Liver (tissue), 9 donors: ENCODE measurements around the gene GFRA4. TPM values are rescaled to one million over a fixed set of nuclear protein-coding genes. Genes with fewer than 3 reads are reported as not detected.

Source experiments
- DNase-seq: peaks from one replicate; pipeline ENCODE4 v3.0.0-alpha.2; 2017; ENCODE audit warnings: low spot score
- H3K27ac ChIP-seq, 2 donors: one replicate each; pipeline ENCODE4 v1.7.0; 2013; ENCODE audit warnings: inconsistent platforms in 2 of 2, low read length in 2 of 2, control low read depth in 1 of 2, low read depth in 1 of 2, mild to moderate bottlenecking in 1 of 2
- H3K27me3 ChIP-seq, 4 donors: one replicate each; pipeline versions ENCODE4 v1.6.1 to v1.7.0; 2013; ENCODE audit warnings: low read length in 3 of 4, inconsistent platforms in 1 of 4, mild to moderate bottlenecking in 1 of 4, moderate library complexity in 1 of 4; ENCODE audit not compliant: control insufficient read depth in 4 of 4, insufficient read depth in 4 of 4
- H3K36me3 ChIP-seq, 4 donors: one replicate each; pipeline versions ENCODE4 v1.6.1 to v1.7.0; 2013; ENCODE audit warnings: low read length in 3 of 4, mild to moderate bottlenecking in 3 of 4, low read depth in 1 of 4, moderate library complexity in 1 of 4; ENCODE audit not compliant: control insufficient read depth in 4 of 4, insufficient read depth in 3 of 4
- H3K4me1 ChIP-seq, 4 donors: one replicate each; pipeline versions ENCODE4 v1.6.1 to v1.7.0; 2013; ENCODE audit warnings: low read length in 3 of 4, mild to moderate bottlenecking in 3 of 4, moderate library complexity in 1 of 4; ENCODE audit not compliant: control insufficient read depth in 4 of 4, insufficient read depth in 4 of 4
- H3K4me3 ChIP-seq, 3 donors: one replicate each; pipeline versions ENCODE4 v1.6.1 to v1.7.0; 2013; ENCODE audit warnings: low read length in 3 of 3, control low read depth in 1 of 3, low read depth in 1 of 3, mild to moderate bottlenecking in 1 of 3
- H3K9ac ChIP-seq, 2 donors: one replicate each; pipeline ENCODE4 v1.7.0; 2013; ENCODE audit warnings: low read length in 2 of 2, mild to moderate bottlenecking in 2 of 2, moderate library complexity in 2 of 2, control low read depth in 1 of 2, low read depth in 1 of 2
- H3K9me3 ChIP-seq, 4 donors: one replicate each; pipeline versions ENCODE4 v1.6.1 to v1.7.0; 2013; ENCODE audit warnings: low read length in 3 of 4; ENCODE audit not compliant: control insufficient read depth in 4 of 4
- ATF3 ChIP-seq: IDR thresholded peaks from 2 replicates; pipeline ENCODE4 v1.6.1; 2016; ENCODE audit warnings: antibody characterized with exemption
- FOXA1 ChIP-seq: IDR thresholded peaks from 2 replicates; pipeline ENCODE4 v1.6.1; 2016; ENCODE audit warnings: antibody characterized with exemption
- FOXA2 ChIP-seq: IDR thresholded peaks from 2 replicates; pipeline ENCODE4 v1.6.1; 2016; ENCODE audit warnings: antibody characterized with exemption
- GABPA ChIP-seq, 2 donors: IDR thresholded peaks in 1 of 2; conservative IDR thresholded peaks in 1 of 2; 2 replicates each; pipeline ENCODE4 v1.6.1; 2016; ENCODE audit warnings: antibody characterized with exemption in 2 of 2, mild to moderate bottlenecking in 1 of 2, moderate library complexity in 1 of 2
- HNF4A ChIP-seq, 2 donors: conservative IDR thresholded peaks; 2 replicates each; pipeline ENCODE4 v1.6.1; 2016; ENCODE audit warnings: antibody characterized with exemption in 2 of 2, mild to moderate bottlenecking in 2 of 2
- JUND ChIP-seq, 2 donors: IDR thresholded peaks; 2 replicates each; pipeline ENCODE4 v1.6.1; 2016; ENCODE audit warnings: antibody characterized with exemption in 2 of 2
- NR2F2 ChIP-seq: IDR thresholded peaks from 2 replicates; pipeline ENCODE4 v1.6.1; 2016; ENCODE audit warnings: antibody characterized with exemption
- REST ChIP-seq: IDR thresholded peaks from 2 replicates; pipeline ENCODE4 v1.6.1; 2016; ENCODE audit warnings: antibody characterized with exemption, mild to moderate bottlenecking
- TAF1 ChIP-seq: conservative IDR thresholded peaks from 2 replicates; pipeline ENCODE4 v1.6.1; 2016; ENCODE audit warnings: antibody characterized with exemption, mild to moderate bottlenecking
- YY1 ChIP-seq: IDR thresholded peaks from 2 replicates; pipeline ENCODE4 v1.6.1; 2016; ENCODE audit warnings: antibody characterized with exemption, mild to moderate bottlenecking
- ZBTB33 ChIP-seq: IDR thresholded peaks from 2 replicates; pipeline ENCODE4 v1.6.1; 2016; ENCODE audit warnings: antibody characterized with exemption
- WGBS: extraction: QIAGEN DNeasy Blood & Tissue Kit; methylation state at CpG from one replicate; pipeline ENCODE4 v1.1.7; 2013; 5-methylcytosine and 5-hydroxymethylcytosine counted together
- polyA plus RNA-seq, 2 donors: library from polyadenylated mRNA; stranded (reverse) in 1 of 2; unstranded in 1 of 2; fragments of 200-250 nt in 1 of 2; fragments of >200 nt in 1 of 2; fragmentation: Nextera tagmentation in 1 of 2; extraction: Ambion mirVana in 1 of 2; gene quantifications; one replicate each; pipeline versions ENCODE4 v1.2.1 to v1.2.3, GENCODE V29; 2013 to 2015
- total RNA-seq, 2 donors: library from RNA; depleted of rRNA; stranded (reverse); fragments of >200 nt; gene quantifications; one replicate each; pipeline ENCODE4 v1.2.3, GENCODE V29; 2014
- donor health status: healthy.
- donor health status: healthy.
- donor health status: healthy.
- donor health status: healthy.
- donor health status: healthy.

Gene GFRA4
- total and polyA plus RNA-seq, 4 donors = not detected

GRCh38 chr20:3680701-3681351 is 17.6 kb upstream of the GFRA4 start:
- no peak for DNase-seq
- TF ChIP-seq FOXA2 (no peak), REST (no peak), ATF3 (no peak), ZBTB33 (no peak), NR2F2 (no peak), HNF4A (conservative IDR thresholded peaks at IDR 0.05) (no peak), JUND (IDR thresholded peaks at IDR 0.05) (no peak), GABPA (IDR thresholded peaks at IDR 0.05 in 1 of 2, conservative IDR thresholded peaks at IDR 0.05 in 1 of 2) (no peak)
- Histone ChIP-seq H3K4me3 (no peak overlapping the region), H3K36me3 (no peaks in the 10 kb centered on the region), H3K9me3 (no peaks in the 10 kb centered on the region), H3K27me3 (peaks cover 0 to 4% (median 4%) of the 10 kb centered on the region in 4 donors), H3K27ac (no peak overlapping the region), H3K9ac (no peak overlapping the region), H3K4me1 (peaks cover 0 to 11% (median 5%) of the 10 kb centered on the region in 4 donors)
- 80% methylated on average over 15 of the region's 15 CpGs for WGBS

- no peak overlapping the region for H3K4me3 ChIP-seq
- H3K27me3 ChIP-seq = peaks cover 0 to 7% (median 4%) of the 10 kb centered on the region in 4 donors
These were observed 16.8 kb upstream of the GFRA4 start for GRCh38 chr20:3679749-3680700.

More at GRCh38 chr20:3679749-3680700, 16.8 kb upstream of the GFRA4 start:
- H3K27ac ChIP-seq = no peak overlapping the region
- 79% methylated on average over 18 of the region's 18 CpGs for WGBS
- H3K9me3 ChIP-seq = no peaks in the 10 kb centered on the region
- TF ChIP-seq YY1 (no peak), REST (no peak), TAF1 (no peak), FOXA2 (no peak), JUND (IDR thresholded peaks at IDR 0.05) (no peak), ATF3 (no peak), FOXA1 (no peak), ZBTB33 (no peak)
- H3K9ac ChIP-seq = no peak overlapping the region
- H3K4me1 ChIP-seq = peaks cover 0 to 11% (median 5%) of the 10 kb centered on the region in 4 donors
- no peaks in the 10 kb centered on the region for H3K36me3 ChIP-seq
- DNase-seq = no peak
